H1 (cell line): ENCODE measurements around the gene NACA. TPM values are rescaled to one million over a fixed set of nuclear protein-coding genes. Genes with fewer than 3 reads are reported as not detected.

Source experiments
- FOSL1 ChIP-seq: IDR thresholded peaks from 2 replicates; pipeline ENCODE4 v1.6.1; 2011; ENCODE audit warnings: mild to moderate bottlenecking, low read depth, low read length, moderate library complexity; ENCODE audit not compliant: insufficient read depth
- MAFK ChIP-seq: IDR thresholded peaks from 2 replicates; pipeline ENCODE4 v1.6.1; 2012; ENCODE audit warnings: low read depth, mild to moderate bottlenecking, improper control_type of control experiment, low read length
- RAD21 ChIP-seq, 2 experiments: IDR thresholded peaks in 1 of 2; conservative IDR thresholded peaks in 1 of 2; 2 replicates each; pipeline ENCODE4 v1.6.1; 2011; ENCODE audit warnings: low read depth in 2 of 2, low read length in 2 of 2, improper control_type of control experiment in 1 of 2, inconsistent platforms in 1 of 2, mild to moderate bottlenecking in 1 of 2, moderate library complexity in 1 of 2
- polyA plus RNA-seq, 7 experiments: library from polyadenylated mRNA; depleted of rRNA in 3 of 7; stranded (reverse) in 5 of 7; unstranded in 2 of 7; fragments of >200 nt in 5 of 7; fragments of 200-250 nt in 2 of 7; gene quantifications; 1 replicate in 5 of 7; 2 replicates in 1 of 7; 4 replicates in 1 of 7; pipeline versions ENCODE4 v1.2.1 to v1.2.3, GENCODE V29; 2011 to 2013; ENCODE audit warnings: missing spikeins in 2 of 7, mixed read lengths in 2 of 7
- total RNA-seq: library from RNA; stranded (reverse); fragmentation: NEBNext Ultra II Directional; extraction: Animal tissue kit (Norgen Biotek cat#: 25700); gene quantifications from 2 replicates; pipeline ENCODE4 v1.2.1, GENCODE V29; 2021
- TF ChIP-seq, protein P1 (sequence below): fragments of 300-600 bp; sonication (generic); IDR thresholded peaks from 2 replicates; pipeline ENCODE4 v1.7.1; 2012; ENCODE audit warnings: low read length, moderate library complexity, mild to moderate bottlenecking, inconsistent platforms; ENCODE audit not compliant: insufficient replicate concordance

Gene NACA
- total and polyA plus RNA-seq, 2 of the 8 experiments (the other 6 are each of a cell fraction or from before 2014, with no cell fraction given), result 511 to 1,063 TPM

DNA sequence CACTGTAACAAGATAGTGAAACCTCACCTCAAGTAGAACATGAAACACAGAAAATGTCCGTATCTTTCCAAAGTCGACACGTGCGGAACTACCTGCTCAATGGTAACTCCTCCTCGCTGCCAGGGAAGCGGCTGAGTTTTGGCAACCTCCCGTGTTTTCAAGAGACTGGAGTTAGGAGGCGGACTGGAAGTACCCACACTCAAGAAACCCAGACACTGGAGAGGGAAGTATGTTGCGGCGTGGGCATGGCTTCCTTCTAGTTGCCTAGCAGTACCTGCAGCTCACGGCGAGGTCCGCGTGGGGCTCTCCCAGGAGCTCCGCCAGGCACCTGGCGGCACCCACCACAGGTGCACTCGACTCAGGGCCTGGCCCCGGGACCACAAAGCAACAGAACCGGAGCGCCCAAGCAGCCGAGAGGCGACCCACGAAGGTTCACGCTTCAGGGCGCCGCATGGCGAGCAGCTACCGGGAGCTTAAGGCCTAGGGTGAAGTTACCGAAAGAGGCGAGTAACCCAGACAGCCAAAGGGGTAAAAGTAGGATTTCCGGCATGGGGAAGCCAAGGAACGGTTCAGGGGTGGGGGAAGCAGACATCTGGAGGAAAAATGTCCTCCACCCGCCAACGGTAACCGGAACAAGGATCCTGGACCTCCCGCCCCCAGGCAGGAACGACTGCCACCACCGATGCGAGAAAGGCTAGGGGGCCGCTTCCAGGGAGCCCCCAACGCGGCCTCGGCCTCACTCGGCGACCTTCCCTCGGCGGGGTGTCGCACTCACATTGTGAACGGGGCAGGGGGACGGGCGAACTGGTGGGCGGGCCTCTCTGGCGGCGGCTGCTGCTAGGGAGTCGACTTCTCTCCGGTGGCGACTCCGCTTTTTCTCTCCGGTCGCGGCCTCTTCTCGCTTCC, 37.6 kb downstream of the NACA start (continued):
- TF ChIP-seq, protein P1, sequence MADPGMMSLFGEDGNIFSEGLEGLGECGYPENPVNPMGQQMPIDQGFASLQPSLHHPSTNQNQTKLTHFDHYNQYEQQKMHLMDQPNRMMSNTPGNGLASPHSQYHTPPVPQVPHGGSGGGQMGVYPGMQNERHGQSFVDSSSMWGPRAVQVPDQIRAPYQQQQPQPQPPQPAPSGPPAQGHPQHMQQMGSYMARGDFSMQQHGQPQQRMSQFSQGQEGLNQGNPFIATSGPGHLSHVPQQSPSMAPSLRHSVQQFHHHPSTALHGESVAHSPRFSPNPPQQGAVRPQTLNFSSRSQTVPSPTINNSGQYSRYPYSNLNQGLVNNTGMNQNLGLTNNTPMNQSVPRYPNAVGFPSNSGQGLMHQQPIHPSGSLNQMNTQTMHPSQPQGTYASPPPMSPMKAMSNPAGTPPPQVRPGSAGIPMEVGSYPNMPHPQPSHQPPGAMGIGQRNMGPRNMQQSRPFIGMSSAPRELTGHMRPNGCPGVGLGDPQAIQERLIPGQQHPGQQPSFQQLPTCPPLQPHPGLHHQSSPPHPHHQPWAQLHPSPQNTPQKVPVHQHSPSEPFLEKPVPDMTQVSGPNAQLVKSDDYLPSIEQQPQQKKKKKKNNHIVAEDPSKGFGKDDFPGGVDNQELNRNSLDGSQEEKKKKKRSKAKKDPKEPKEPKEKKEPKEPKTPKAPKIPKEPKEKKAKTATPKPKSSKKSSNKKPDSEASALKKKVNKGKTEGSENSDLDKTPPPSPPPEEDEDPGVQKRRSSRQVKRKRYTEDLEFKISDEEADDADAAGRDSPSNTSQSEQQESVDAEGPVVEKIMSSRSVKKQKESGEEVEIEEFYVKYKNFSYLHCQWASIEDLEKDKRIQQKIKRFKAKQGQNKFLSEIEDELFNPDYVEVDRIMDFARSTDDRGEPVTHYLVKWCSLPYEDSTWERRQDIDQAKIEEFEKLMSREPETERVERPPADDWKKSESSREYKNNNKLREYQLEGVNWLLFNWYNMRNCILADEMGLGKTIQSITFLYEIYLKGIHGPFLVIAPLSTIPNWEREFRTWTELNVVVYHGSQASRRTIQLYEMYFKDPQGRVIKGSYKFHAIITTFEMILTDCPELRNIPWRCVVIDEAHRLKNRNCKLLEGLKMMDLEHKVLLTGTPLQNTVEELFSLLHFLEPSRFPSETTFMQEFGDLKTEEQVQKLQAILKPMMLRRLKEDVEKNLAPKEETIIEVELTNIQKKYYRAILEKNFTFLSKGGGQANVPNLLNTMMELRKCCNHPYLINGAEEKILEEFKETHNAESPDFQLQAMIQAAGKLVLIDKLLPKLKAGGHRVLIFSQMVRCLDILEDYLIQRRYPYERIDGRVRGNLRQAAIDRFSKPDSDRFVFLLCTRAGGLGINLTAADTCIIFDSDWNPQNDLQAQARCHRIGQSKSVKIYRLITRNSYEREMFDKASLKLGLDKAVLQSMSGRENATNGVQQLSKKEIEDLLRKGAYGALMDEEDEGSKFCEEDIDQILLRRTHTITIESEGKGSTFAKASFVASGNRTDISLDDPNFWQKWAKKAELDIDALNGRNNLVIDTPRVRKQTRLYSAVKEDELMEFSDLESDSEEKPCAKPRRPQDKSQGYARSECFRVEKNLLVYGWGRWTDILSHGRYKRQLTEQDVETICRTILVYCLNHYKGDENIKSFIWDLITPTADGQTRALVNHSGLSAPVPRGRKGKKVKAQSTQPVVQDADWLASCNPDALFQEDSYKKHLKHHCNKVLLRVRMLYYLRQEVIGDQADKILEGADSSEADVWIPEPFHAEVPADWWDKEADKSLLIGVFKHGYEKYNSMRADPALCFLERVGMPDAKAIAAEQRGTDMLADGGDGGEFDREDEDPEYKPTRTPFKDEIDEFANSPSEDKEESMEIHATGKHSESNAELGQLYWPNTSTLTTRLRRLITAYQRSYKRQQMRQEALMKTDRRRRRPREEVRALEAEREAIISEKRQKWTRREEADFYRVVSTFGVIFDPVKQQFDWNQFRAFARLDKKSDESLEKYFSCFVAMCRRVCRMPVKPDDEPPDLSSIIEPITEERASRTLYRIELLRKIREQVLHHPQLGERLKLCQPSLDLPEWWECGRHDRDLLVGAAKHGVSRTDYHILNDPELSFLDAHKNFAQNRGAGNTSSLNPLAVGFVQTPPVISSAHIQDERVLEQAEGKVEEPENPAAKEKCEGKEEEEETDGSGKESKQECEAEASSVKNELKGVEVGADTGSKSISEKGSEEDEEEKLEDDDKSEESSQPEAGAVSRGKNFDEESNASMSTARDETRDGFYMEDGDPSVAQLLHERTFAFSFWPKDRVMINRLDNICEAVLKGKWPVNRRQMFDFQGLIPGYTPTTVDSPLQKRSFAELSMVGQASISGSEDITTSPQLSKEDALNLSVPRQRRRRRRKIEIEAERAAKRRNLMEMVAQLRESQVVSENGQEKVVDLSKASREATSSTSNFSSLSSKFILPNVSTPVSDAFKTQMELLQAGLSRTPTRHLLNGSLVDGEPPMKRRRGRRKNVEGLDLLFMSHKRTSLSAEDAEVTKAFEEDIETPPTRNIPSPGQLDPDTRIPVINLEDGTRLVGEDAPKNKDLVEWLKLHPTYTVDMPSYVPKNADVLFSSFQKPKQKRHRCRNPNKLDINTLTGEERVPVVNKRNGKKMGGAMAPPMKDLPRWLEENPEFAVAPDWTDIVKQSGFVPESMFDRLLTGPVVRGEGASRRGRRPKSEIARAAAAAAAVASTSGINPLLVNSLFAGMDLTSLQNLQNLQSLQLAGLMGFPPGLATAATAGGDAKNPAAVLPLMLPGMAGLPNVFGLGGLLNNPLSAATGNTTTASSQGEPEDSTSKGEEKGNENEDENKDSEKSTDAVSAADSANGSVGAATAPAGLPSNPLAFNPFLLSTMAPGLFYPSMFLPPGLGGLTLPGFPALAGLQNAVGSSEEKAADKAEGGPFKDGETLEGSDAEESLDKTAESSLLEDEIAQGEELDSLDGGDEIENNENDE, result no peak
- TF ChIP-seq RAD21 (IDR thresholded peaks at IDR 0.05 in 1 of 2, conservative IDR thresholded peaks at IDR 0.05 in 1 of 2; ENCODE audit: low read depth in 2 of 2, low read length in 2 of 2) (no peak), FOSL1 (no peak), MAFK (no peak)
